CD14-positive monocyte (primary cell): ENCODE measurements around the gene TSSK3. TPM values are rescaled to one million over a fixed set of nuclear protein-coding genes. Genes with fewer than 3 reads are reported as not detected.
A peak's percentile ranks its signal among the peaks of the same experiment; 100 is the strongest.

Source experiments
- DNase-seq, 3 donors: peaks; one replicate each; pipeline ENCODE4 v3.0.0-alpha.2; 2011 to 2022
- H2AFZ ChIP-seq: 2 replicates; pipeline ENCODE4 v1.6.0; 2012; ENCODE audit warnings: mild to moderate bottlenecking, low read depth, low read length, inconsistent platforms; ENCODE audit not compliant: insufficient read depth, poor library complexity, severe bottlenecking
- H3K27ac ChIP-seq, 2 donors: 1 replicate in 1 of 2; 2 replicates in 1 of 2; pipeline ENCODE4 v1.5.1; 2012 to 2013; ENCODE audit warnings: low read length in 2 of 2, control low read depth in 1 of 2, inconsistent platforms in 1 of 2, low read depth in 1 of 2, mild to moderate bottlenecking in 1 of 2
- H3K27me3 ChIP-seq, 2 donors: one replicate each; pipeline versions ENCODE4 v1.6.0 to v1.6.1; 2011 to 2013; ENCODE audit warnings: low read length in 2 of 2; ENCODE audit not compliant: control insufficient read depth in 2 of 2, insufficient read depth in 2 of 2
- H3K36me3 ChIP-seq, 2 donors: replicated peaks in 1 of 2; 1 replicate in 1 of 2; 2 replicates in 1 of 2; pipeline versions ENCODE4 v1.5.1 to v1.6.1; 2012 to 2013; ENCODE audit warnings: low read length in 2 of 2, control low read depth in 1 of 2, inconsistent platforms in 1 of 2, mild to moderate bottlenecking in 1 of 2; ENCODE audit not compliant: insufficient read depth in 2 of 2, control insufficient read depth in 1 of 2
- H3K4me1 ChIP-seq, 2 donors: 1 replicate in 1 of 2; 2 replicates in 1 of 2; pipeline versions ENCODE4 v1.5.1 to v1.6.1; 2012 to 2013; ENCODE audit warnings: low read length in 2 of 2, control low read depth in 1 of 2, inconsistent platforms in 1 of 2, mild to moderate bottlenecking in 1 of 2, moderate library complexity in 1 of 2; ENCODE audit not compliant: insufficient read depth in 2 of 2, control insufficient read depth in 1 of 2
- H3K4me2 ChIP-seq: replicated peaks from 2 replicates; pipeline ENCODE3; 2012; ENCODE audit warnings: low read length, moderate library complexity, mild to moderate bottlenecking; ENCODE audit not compliant: poor library complexity, severe bottlenecking; ENCODE audit errors: extremely low read depth
- H3K4me3 ChIP-seq, 3 experiments: fragments of 200-600 bp in 1 of 3; sonication (generic) in 1 of 3; replicated peaks in 1 of 3; 1 replicate in 2 of 3; 2 replicates in 1 of 3; pipeline ENCODE4 v1.5.1; 2011 to 2013; ENCODE audit warnings: low read length in 3 of 3, mild to moderate bottlenecking in 3 of 3, control low read depth in 2 of 3, low read depth in 2 of 3, inconsistent platforms in 1 of 3, moderate library complexity in 1 of 3
- H3K79me2 ChIP-seq: 2 replicates; pipeline ENCODE4 v1.6.0; 2012; ENCODE audit warnings: mild to moderate bottlenecking, control low read depth, inconsistent platforms, low read length, moderate library complexity; ENCODE audit not compliant: insufficient read depth
- H3K9ac ChIP-seq: 2 replicates; pipeline ENCODE4 v1.6.0; 2017; ENCODE audit warnings: low read length, mild to moderate bottlenecking; ENCODE audit not compliant: insufficient read depth, poor library complexity, severe bottlenecking
- H3K9me3 ChIP-seq, 2 donors: replicated peaks in 1 of 2; 1 replicate in 1 of 2; 2 replicates in 1 of 2; pipeline versions ENCODE4 v1.5.1 to v1.6.1; 2012 to 2013; ENCODE audit warnings: low read length in 2 of 2, control low read depth in 1 of 2; ENCODE audit not compliant: control insufficient read depth in 1 of 2, insufficient read depth in 1 of 2
- H4K20me1 ChIP-seq: 2 replicates; pipeline ENCODE4 v1.6.0; 2012; ENCODE audit warnings: mild to moderate bottlenecking, low read length, control low read depth, moderate library complexity; ENCODE audit not compliant: insufficient read depth
- H3K27ac Mint-ChIP-seq, 7 donors: one replicate each; pipeline ENCODE4 v1.8.0; 2020; ENCODE audit warnings: mild to moderate bottlenecking in 7 of 7, mixed read lengths in 7 of 7, moderate library complexity in 6 of 7, inconsistent platforms in 2 of 7
- H3K27me3 Mint-ChIP-seq, 3 donors: one replicate each; pipeline ENCODE4 v1.8.0; 2021 to 2022; ENCODE audit warnings: low read depth in 3 of 3, mild to moderate bottlenecking in 3 of 3, mixed read lengths in 3 of 3, moderate library complexity in 3 of 3, inconsistent platforms in 1 of 3
- H3K36me3 Mint-ChIP-seq, 2 donors: one replicate each; pipeline ENCODE4 v1.8.0; 2020; ENCODE audit warnings: mixed read lengths in 2 of 2, inconsistent platforms in 1 of 2, mild to moderate bottlenecking in 1 of 2
- H3K4me1 Mint-ChIP-seq: one replicate; pipeline ENCODE4 v1.8.0; 2020; ENCODE audit warnings: mild to moderate bottlenecking, mixed read lengths
- H3K4me3 Mint-ChIP-seq, 2 donors: one replicate each; pipeline ENCODE4 v1.8.0; 2020; ENCODE audit warnings: mild to moderate bottlenecking in 2 of 2, mixed read lengths in 2 of 2, moderate library complexity in 1 of 2
- H3K9me3 Mint-ChIP-seq, 7 donors: one replicate each; pipeline ENCODE4 v1.8.0; 2020 to 2022; ENCODE audit warnings: mixed read lengths in 7 of 7, mild to moderate bottlenecking in 6 of 7, moderate library complexity in 6 of 7, inconsistent platforms in 2 of 7
- WGBS: methylation state at CpG from one replicate; pipeline ENCODE4 v1.1.5; 2013; ENCODE audit warnings: missing lambda C conversion rate; ENCODE audit not compliant: insufficient coverage; 5-methylcytosine and 5-hydroxymethylcytosine counted together
- intact Hi-C, 2 donors: fragments of 100-400 bp; cut with micrococcal nuclease; formaldehyde crosslinking; loops; one replicate each; pipeline versions ENCODE4 v1.15.0 to v1.15.1; 2023
- polyA plus RNA-seq, 3 donors: library from polyadenylated mRNA; depleted of rRNA in 1 of 3; unstranded in 2 of 3; stranded (reverse) in 1 of 3; fragments of 300-500 nt in 2 of 3; fragments of >200 nt in 1 of 3; fragmentation: Illumina TruSeq in 2 of 3; gene quantifications; 1 replicate in 2 of 3; 2 replicates in 1 of 3; pipeline ENCODE4 v1.2.3, GENCODE V29; 2012 to 2021
- TF ChIP-seq, protein P1 (sequence below): fragments of 200-600 bp; IDR thresholded peaks from one replicate; pipeline ENCODE4 v1.8.0; 2022; ENCODE audit warnings: antibody characterized with exemption, mild to moderate bottlenecking

Gene TSSK3
- polyA plus RNA-seq, 3 donors = 0.35 to 1.1 (median 0.65) TPM

DNA sequence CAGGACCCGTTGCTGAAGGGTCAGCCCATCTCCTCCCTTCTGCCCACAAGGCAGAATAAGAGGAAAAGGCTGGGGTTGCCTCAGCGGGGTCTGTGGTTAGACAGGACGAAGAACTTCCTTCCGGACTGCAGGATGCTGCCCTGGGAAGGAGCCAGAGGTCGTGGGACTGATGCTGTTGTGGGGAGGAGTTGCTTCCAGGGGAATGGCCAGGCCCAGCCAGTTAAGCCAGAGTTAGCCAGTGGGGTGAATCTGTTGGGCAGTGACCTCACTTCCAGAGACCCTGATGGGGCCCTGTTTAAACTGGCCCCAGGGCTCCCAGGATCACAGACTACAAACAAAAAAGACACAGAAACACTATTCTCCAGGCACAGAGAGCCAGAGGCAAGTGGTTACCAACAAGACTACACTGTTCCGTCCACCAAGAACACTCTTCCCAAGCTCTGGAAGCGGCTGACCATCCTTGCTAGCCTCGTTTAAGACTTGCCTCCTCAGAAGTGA lies 13.1 kb upstream of the TSSK3 start:
- Mint-ChIP-seq H3K27me3 (peaks cover 40 to 46% (median 42%) of the 10 kb centered on the region in 3 donors), H3K9me3 (peaks cover 2 to 8% (median 4%) of the 10 kb centered on the region in 7 donors), H3K36me3 (peaks cover 8 to 24% of the 10 kb centered on the region in 2 donors), H3K4me3 (peak overlapping the region in 1 of 2 donors; percentile 76), H3K27ac (peak overlapping the region; percentile 55 to 85 (median 76)), H3K4me1 (peaks cover 67% of the 10 kb centered on the region)
- intact Hi-C loops = no loop called here
- Histone ChIP-seq H2AFZ (no peak overlapping the region), H3K4me2 (peak overlapping the region; percentile 58), H3K79me2 (no peaks in the 10 kb centered on the region), H3K9me3 (peaks cover 0 to 5% of the 10 kb centered on the region in 2 donors), H3K4me1 (peaks cover 58 to 65% of the 10 kb centered on the region in 2 donors), H3K9ac (no peak overlapping the region), H3K27me3 (peaks cover 6 to 31% of the 10 kb centered on the region in 2 donors), H3K27ac (peak overlapping the region in 1 of 2 donors; percentile 29), H3K36me3 (no peaks in the 10 kb centered on the region), H4K20me1 (no peaks in the 10 kb centered on the region), H3K4me3 (peak overlapping the region in 1 of 3 experiments; percentile 33)
- peak; percentile 63 to 88 (median 74) for DNase-seq
- WGBS = 32% methylated on average over 5 of the region's 8 CpGs
- TF ChIP-seq, protein P1, sequence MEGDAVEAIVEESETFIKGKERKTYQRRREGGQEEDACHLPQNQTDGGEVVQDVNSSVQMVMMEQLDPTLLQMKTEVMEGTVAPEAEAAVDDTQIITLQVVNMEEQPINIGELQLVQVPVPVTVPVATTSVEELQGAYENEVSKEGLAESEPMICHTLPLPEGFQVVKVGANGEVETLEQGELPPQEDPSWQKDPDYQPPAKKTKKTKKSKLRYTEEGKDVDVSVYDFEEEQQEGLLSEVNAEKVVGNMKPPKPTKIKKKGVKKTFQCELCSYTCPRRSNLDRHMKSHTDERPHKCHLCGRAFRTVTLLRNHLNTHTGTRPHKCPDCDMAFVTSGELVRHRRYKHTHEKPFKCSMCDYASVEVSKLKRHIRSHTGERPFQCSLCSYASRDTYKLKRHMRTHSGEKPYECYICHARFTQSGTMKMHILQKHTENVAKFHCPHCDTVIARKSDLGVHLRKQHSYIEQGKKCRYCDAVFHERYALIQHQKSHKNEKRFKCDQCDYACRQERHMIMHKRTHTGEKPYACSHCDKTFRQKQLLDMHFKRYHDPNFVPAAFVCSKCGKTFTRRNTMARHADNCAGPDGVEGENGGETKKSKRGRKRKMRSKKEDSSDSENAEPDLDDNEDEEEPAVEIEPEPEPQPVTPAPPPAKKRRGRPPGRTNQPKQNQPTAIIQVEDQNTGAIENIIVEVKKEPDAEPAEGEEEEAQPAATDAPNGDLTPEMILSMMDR = no peak

GRCh38 chr1:32350785-32351398 lies 11.4 kb upstream of the TSSK3 start:
- Mint-ChIP-seq H3K4me3 (peak overlapping the region; percentile 79 to 86), H3K36me3 (peaks cover 8 to 26% of the 10 kb centered on the region in 2 donors), H3K4me1 (peaks cover 64% of the 10 kb centered on the region), H3K27me3 (peaks cover 35 to 38% (median 36%) of the 10 kb centered on the region in 3 donors), H3K27ac (peak overlapping the region; percentile 61 to 97 (median 91)), H3K9me3 (peaks cover 2 to 9% (median 4%) of the 10 kb centered on the region in 7 donors)
- H3K9ac ChIP-seq = peak overlapping the region; percentile 89
- peak; percentile 56 to 75 (median 71) for DNase-seq
- peaks cover 58 to 65% of the 10 kb centered on the region in 2 donors for H3K4me1 ChIP-seq
- H3K27ac ChIP-seq = peak overlapping the region; percentile 48 to 88
- peak overlapping the region; percentile 36 to 74 (median 36) for H3K4me3 ChIP-seq
- TF ChIP-seq, protein P1 = peak; percentile 76
- H4K20me1 ChIP-seq = no peaks in the 10 kb centered on the region
- WGBS = 20% methylated on average over 10 of the region's 28 CpGs
- H3K27me3 ChIP-seq = peaks cover 6 to 22% of the 10 kb centered on the region in 2 donors
- peaks cover 0 to 5% of the 10 kb centered on the region in 2 donors for H3K9me3 ChIP-seq
- peak overlapping the region; percentile 79 for H3K4me2 ChIP-seq
- intact Hi-C loops = loop anchor here (1.0 to 5.0 kb wide), 3 partner anchors 12 to 41 kb away; partner anchors contain the start of genes BSDC1 (in 1 of the 2) and MARCKSL1 (in 1 of the 2)
- no peak overlapping the region for H2AFZ ChIP-seq
- H3K79me2 ChIP-seq = no peaks in the 10 kb centered on the region
- no peaks in the 10 kb centered on the region for H3K36me3 ChIP-seq
